ENCODE results near the gene APH1A. TPM values are rescaled to one million over a fixed set of nuclear protein-coding genes. Genes with fewer than 3 reads are reported as not detected.
A peak's percentile ranks its signal among the peaks of the same experiment; 100 is the strongest.

APH1A gene
- total and polyA plus RNA-seq, 2 of the 13 experiments (the other 11 are each of a cell fraction or from before 2014, with no cell fraction given) = 114 to 130 TPM

DNA sequence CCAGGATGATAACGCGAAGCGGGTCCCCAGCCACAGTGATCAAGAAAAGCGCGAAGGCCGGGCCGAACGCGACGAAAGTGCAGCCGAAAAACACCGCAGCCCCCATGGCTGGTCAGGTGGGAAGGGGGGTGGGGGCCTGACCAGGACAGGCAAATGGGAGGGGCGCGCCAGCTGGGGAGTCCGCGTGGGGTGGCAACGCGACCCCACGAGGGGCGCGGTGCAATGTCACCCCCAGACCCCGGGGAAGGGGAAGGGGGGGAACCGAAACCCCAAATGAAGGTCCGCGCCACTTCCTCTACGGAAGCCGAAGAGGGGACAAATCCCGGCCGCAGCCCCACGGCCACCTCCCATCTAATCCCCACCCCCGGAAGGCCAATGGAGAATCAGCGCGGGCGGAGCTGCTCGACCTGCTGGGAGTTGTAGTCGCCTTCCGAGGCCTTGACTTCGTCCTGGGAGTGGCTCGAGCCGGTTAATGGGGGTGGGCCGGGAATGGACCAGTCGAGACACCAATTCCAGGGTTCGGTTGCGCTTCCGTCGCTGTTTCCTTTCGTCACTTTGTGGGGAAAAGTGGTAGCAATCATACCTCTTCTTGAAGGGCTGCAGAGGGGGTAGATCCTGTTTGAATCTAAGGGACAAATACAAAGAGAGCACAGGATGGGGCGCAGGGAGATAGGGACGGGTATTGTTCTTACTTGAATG is at the start of gene APH1A (continued):
- TF ChIP-seq PRDM4 (CRISPR knock-in tag; IDR thresholded peaks at IDR 0.05; ENCODE audit: borderline replicate concordance) = no peak
- no peak for TF ChIP-seq ZNF318 (CRISPR knock-in tag; IDR thresholded peaks at IDR 0.05)
- peak; percentile 52; the same call in 1 of the 2 replicates for TF ChIP-seq ZNF501 (CRISPR knock-in tag; IDR thresholded peaks at IDR 0.05)
- TF ChIP-seq ZNF530 (CRISPR knock-in tag; IDR thresholded peaks at IDR 0.05; ENCODE audit: low read depth) = no peak
- TF ChIP-seq ZNF207 (IDR thresholded peaks at IDR 0.05; ENCODE audit: borderline replicate concordance) = no peak
- TF ChIP-seq ELF4 (CRISPR knock-in tag; IDR thresholded peaks at IDR 0.05; ENCODE audit: borderline replicate concordance) = peak; percentile 76
- no peak for TF ChIP-seq EHMT2 (IDR thresholded peaks at IDR 0.05; ENCODE audit: borderline replicate concordance, low read depth, low read length)
- TF ChIP-seq ZNF567 (CRISPR knock-in tag; IDR thresholded peaks at IDR 0.05; ENCODE audit: borderline replicate concordance) = no peak
- no peak for TF ChIP-seq TAF15 (IDR thresholded peaks at IDR 0.05; ENCODE audit: low read depth, low read length, poor library complexity, severe bottlenecking)
- TF ChIP-seq MAFG (CRISPR knock-in tag; IDR thresholded peaks at IDR 0.05) = no peak
- TF ChIP-seq ZNF275 (CRISPR knock-in tag; IDR thresholded peaks at IDR 0.05; ENCODE audit: borderline replicate concordance) = peak; percentile 61; the same call in 1 of the 2 replicates
- no peak for TF ChIP-seq NR3C1 (CRISPR knock-in tag; IDR thresholded peaks at IDR 0.05)
- no peak for TF ChIP-seq HOXA9 (CRISPR knock-in tag; IDR thresholded peaks at IDR 0.05; ENCODE audit: borderline replicate concordance)
- TF ChIP-seq ZNF558 (CRISPR knock-in tag; IDR thresholded peaks at IDR 0.05; ENCODE audit: borderline replicate concordance) = no peak
- TF ChIP-seq SRSF9 (IDR thresholded peaks at IDR 0.05; ENCODE audit: borderline replicate concordance, insufficient read depth, low read depth, low read length, poor library complexity, severe bottlenecking) = no peak
- no peak for TF ChIP-seq HMGA1 (CRISPR knock-in tag; conservative IDR thresholded peaks at IDR 0.05)
- no peak; the same call in 1 of the 2 replicates for TF ChIP-seq KDM3A (CRISPR knock-in tag; IDR thresholded peaks at IDR 0.05; ENCODE audit: low read depth)

Data from HepG2 (cell line).